Smooth muscle cell of the brain vasculature (primary cell): ENCODE measurements around the gene ERLIN1.
"Not testable (repeated sequence)": the region's sequence is repeated elsewhere in the genome, so short reads cannot be mapped to it uniquely, and the experiment has no call there.

ENCODE experiments used
- DNase-seq: peaks from one replicate; pipeline ENCODE4 v3.0.0-alpha.2; 2012; ENCODE audit warnings: low read depth, low spot score

Gene ERLIN1

GRCh38 chr10:100133801-100134200 is 52.0 kb downstream of the ERLIN1 start:
- no peak for DNase-seq

GRCh38 chr10:100132427-100132826 is 53.4 kb downstream of the ERLIN1 start:
- no peak for DNase-seq

- DNase-seq, result no peak
Observed at GRCh38 chr10:100131571-100131970, 54.3 kb downstream of the ERLIN1 start.

- peak; percentile 29 for DNase-seq
Observed at GRCh38 chr10:100130831-100131230, 55.0 kb downstream of the ERLIN1 start.

GRCh38 chr10:100129424-100129823 is 56.4 kb downstream of the ERLIN1 start:
- DNase-seq, result no peak

- no peak for DNase-seq
Observed at GRCh38 chr10:100128951-100129350, 56.9 kb downstream of the ERLIN1 start.

GRCh38 chr10:100125335-100125734 is 60.5 kb downstream of the ERLIN1 start:
- not testable (repeated sequence) for DNase-seq

GRCh38 chr10:100124097-100124496 is 61.7 kb downstream of the ERLIN1 start:
- DNase-seq, result no peak

- no peak for DNase-seq
Observed at GRCh38 chr10:100122780-100123179, 63.0 kb downstream of the ERLIN1 start.

- DNase-seq, result no peak
Observed at GRCh38 chr10:100120550-100120949, 65.3 kb downstream of the ERLIN1 start.

GRCh38 chr10:100119726-100120125 is 66.1 kb downstream of the ERLIN1 start:
- no peak for DNase-seq

GRCh38 chr10:100114976-100115770 is 70.7 kb downstream of the ERLIN1 start:
- DNase-seq, result no peak

GRCh38 chr10:100114460-100114859 is 71.4 kb downstream of the ERLIN1 start:
- no peak for DNase-seq

GRCh38 chr10:100109670-100110069 is 76.2 kb downstream of the ERLIN1 start:
- DNase-seq, result no peak

GRCh38 chr10:100106865-100107264 is 79.0 kb downstream of the ERLIN1 start:
- DNase-seq, result no peak

GRCh38 chr10:100104300-100104699 is 81.5 kb downstream of the ERLIN1 start:
- no peak for DNase-seq

- no peak for DNase-seq
Observed at GRCh38 chr10:100103581-100103980, 82.2 kb downstream of the ERLIN1 start.

- no peak for DNase-seq
Observed at GRCh38 chr10:100101192-100102076, 84.4 kb downstream of the ERLIN1 start.

- DNase-seq, result no peak
Observed at GRCh38 chr10:100100651-100101184, 85.1 kb downstream of the ERLIN1 start.
